Measurements from ENCODE around the gene ARHGAP9.
"Not testable (repeated sequence)": the region's sequence is repeated elsewhere in the genome, so short reads cannot be mapped to it uniquely, and the experiment has no call there.

The ARHGAP9 gene

GRCh38 chr12:57438400-57438799, 41.3 kb downstream of the ARHGAP9 start:
- Histone ChIP-seq H3K9me3 (ENCODE audit: control insufficient read depth, low read depth, low read length) (no peaks in the 10 kb centered on the region), H3K4me3 (ENCODE audit: low read length) (no peak overlapping the region), H3K4me1 (ENCODE audit: control insufficient read depth, low read depth, low read length) (no peaks in the 10 kb centered on the region), H3K27ac (ENCODE audit: low read length) (no peak overlapping the region), H3K27me3 (ENCODE audit: control insufficient read depth, insufficient read depth, low read length) (no peaks in the 10 kb centered on the region), H3K36me3 (ENCODE audit: control insufficient read depth, low read depth, low read length) (no peaks in the 10 kb centered on the region), H3K9ac (ENCODE audit: low read length) (no peak overlapping the region)

DNA sequence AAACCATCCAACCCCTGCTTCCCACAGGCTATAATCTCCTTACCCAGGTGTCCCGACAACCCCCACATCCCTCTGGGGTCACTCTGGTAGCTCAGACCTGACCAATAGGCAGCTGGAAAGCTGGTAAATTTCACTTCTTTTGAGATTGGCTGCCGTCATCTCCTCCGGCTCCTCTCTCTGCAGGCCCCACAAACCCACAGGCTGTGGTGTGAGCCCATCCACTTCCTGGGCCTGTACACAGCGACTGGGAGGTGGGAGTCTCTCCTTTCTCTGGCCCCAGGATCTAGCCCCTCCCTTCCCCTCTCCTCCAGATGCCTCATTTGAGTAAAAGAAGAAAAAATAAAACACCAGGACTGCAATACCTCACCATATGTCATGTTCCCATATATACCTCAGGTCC, 44.4 kb downstream of the ARHGAP9 start:
- Histone ChIP-seq H3K9me3 (ENCODE audit: control insufficient read depth, low read depth, low read length) (no peaks in the 10 kb centered on the region), H3K4me1 (ENCODE audit: control insufficient read depth, low read depth, low read length) (peaks cover 6% of the 10 kb centered on the region), H3K27ac (ENCODE audit: low read length) (no peak overlapping the region), H3K27me3 (ENCODE audit: control insufficient read depth, insufficient read depth, low read length) (no peaks in the 10 kb centered on the region), H3K4me3 (ENCODE audit: low read length) (no peak overlapping the region), H3K9ac (ENCODE audit: low read length) (no peak overlapping the region), H3K36me3 (ENCODE audit: control insufficient read depth, low read depth, low read length) (no peaks in the 10 kb centered on the region)

GRCh38 chr12:57434517-57435223, 45.0 kb downstream of the ARHGAP9 start, which contains the start of gene INHBC:
Gene INHBC, plus strand, starts transcription at chr12:57434784. Its CDS starts 103 bp downstream, at chr12:57434887.
- H3K9ac ChIP-seq (ENCODE audit: low read length) = no peak within 1 kb of the TSS
- no peak within 1 kb of the TSS for H3K27ac ChIP-seq (ENCODE audit: low read length)
- H3K27me3 ChIP-seq (ENCODE audit: control insufficient read depth, insufficient read depth, low read length) = no peaks in the 10 kb centered on the region
- peaks cover 10% of the 10 kb centered on the region for H3K4me1 ChIP-seq (ENCODE audit: control insufficient read depth, low read depth, low read length)
- H3K9me3 ChIP-seq (ENCODE audit: control insufficient read depth, low read depth, low read length) = no peaks in the 10 kb centered on the region
- no peaks in the 10 kb centered on the region for H3K36me3 ChIP-seq (ENCODE audit: control insufficient read depth, low read depth, low read length)
- no peak within 1 kb of the TSS for H3K4me3 ChIP-seq (ENCODE audit: low read length)

- Histone ChIP-seq H3K4me3 (ENCODE audit: low read length) (no peak overlapping the region), H3K27ac (ENCODE audit: low read length) (no peak overlapping the region), H3K4me1 (ENCODE audit: control insufficient read depth, low read depth, low read length) (peaks cover 10% of the 10 kb centered on the region), H3K36me3 (ENCODE audit: control insufficient read depth, low read depth, low read length) (no peaks in the 10 kb centered on the region), H3K9me3 (ENCODE audit: control insufficient read depth, low read depth, low read length) (no peaks in the 10 kb centered on the region), H3K27me3 (ENCODE audit: control insufficient read depth, insufficient read depth, low read length) (no peaks in the 10 kb centered on the region), H3K9ac (ENCODE audit: low read length) (no peak overlapping the region)
These were observed 46.3 kb downstream of the ARHGAP9 start for GRCh38 chr12:57433370-57433769.

GRCh38 chr12:57431654-57432188, 47.9 kb downstream of the ARHGAP9 start:
- Histone ChIP-seq H3K4me3 (ENCODE audit: low read length) (peak overlapping the region; percentile 59), H3K9me3 (ENCODE audit: control insufficient read depth, low read depth, low read length) (no peaks in the 10 kb centered on the region), H3K4me1 (ENCODE audit: control insufficient read depth, low read depth, low read length) (peaks cover 10% of the 10 kb centered on the region), H3K27ac (ENCODE audit: low read length) (no peak overlapping the region), H3K27me3 (ENCODE audit: control insufficient read depth, insufficient read depth, low read length) (no peaks in the 10 kb centered on the region), H3K36me3 (ENCODE audit: control insufficient read depth, low read depth, low read length) (no peaks in the 10 kb centered on the region), H3K9ac (ENCODE audit: low read length) (peak overlapping the region; percentile 41)

- peaks cover 10% of the 10 kb centered on the region for H3K4me1 ChIP-seq (ENCODE audit: control insufficient read depth, low read depth, low read length)
- H3K27ac ChIP-seq (ENCODE audit: low read length) = peak within 1 kb of the TSS; percentile 70
- no peaks in the 10 kb centered on the region for H3K36me3 ChIP-seq (ENCODE audit: control insufficient read depth, low read depth, low read length)
- H3K4me3 ChIP-seq (ENCODE audit: low read length) = peak within 1 kb of the TSS; percentile 80
- peak within 1 kb of the TSS; percentile 78 for H3K9ac ChIP-seq (ENCODE audit: low read length)
- H3K27me3 ChIP-seq (ENCODE audit: control insufficient read depth, insufficient read depth, low read length) = no peaks in the 10 kb centered on the region
- H3K9me3 ChIP-seq (ENCODE audit: control insufficient read depth, low read depth, low read length) = no peaks in the 10 kb centered on the region
These were observed 48.6 kb downstream of the ARHGAP9 start, which contains the start of gene R3HDM2 for GRCh38 chr12:57430931-57431566. Gene R3HDM2, minus strand, starts transcription at chr12:57431043. Its CDS starts 120,615 bp downstream, at chr12:57310428.

DNA sequence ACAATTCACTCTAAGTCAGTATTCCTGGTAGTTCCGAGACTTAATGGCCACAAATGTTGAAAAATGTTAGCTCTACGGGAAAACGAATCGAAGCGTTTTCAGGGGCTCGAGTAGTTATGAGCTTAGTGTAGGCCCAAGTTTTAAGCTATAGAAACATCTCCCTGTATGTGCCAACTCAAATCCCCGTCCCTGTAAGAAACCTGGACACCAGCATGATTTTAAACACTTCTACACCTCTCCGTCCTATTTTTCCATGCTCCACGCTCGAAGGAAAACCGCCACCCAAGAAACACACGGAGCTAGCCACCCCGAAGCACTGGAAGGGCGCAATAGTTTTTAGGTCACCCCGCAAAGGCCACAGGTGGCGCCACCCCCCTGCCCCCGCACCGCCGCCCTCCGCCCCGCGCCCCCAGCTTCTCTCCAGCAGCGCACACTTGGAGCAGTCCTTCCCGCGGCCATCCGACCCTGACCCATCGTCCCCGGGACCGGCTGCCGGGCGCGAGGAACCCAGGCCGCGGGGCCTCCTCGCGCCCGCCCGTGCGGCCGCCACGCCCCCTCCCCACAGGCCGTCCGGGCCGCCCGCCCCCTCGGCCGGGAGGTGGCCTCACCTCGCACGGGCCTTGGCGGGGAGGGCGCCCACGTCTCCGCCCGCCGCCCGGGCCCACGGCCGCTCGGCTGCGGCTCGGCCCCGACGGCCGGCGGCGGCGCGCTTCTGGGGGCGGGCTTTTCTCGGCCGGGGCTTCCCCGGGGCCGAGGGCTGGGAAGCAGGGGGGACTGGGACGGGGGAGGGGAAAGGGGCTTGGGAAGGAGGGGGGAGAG, 49.3 kb downstream of the ARHGAP9 start:
- Histone ChIP-seq H3K27me3 (ENCODE audit: control insufficient read depth, insufficient read depth, low read length) (no peaks in the 10 kb centered on the region), H3K4me3 (ENCODE audit: low read length) (peak overlapping the region; percentile 80), H3K9me3 (ENCODE audit: control insufficient read depth, low read depth, low read length) (no peaks in the 10 kb centered on the region), H3K27ac (ENCODE audit: low read length) (peak overlapping the region; percentile 70), H3K9ac (ENCODE audit: low read length) (peak overlapping the region; percentile 78), H3K36me3 (ENCODE audit: control insufficient read depth, low read depth, low read length) (no peaks in the 10 kb centered on the region), H3K4me1 (ENCODE audit: control insufficient read depth, low read depth, low read length) (peaks cover 10% of the 10 kb centered on the region)

GRCh38 chr12:57429473-57430111, 50.1 kb downstream of the ARHGAP9 start:
- peaks cover 10% of the 10 kb centered on the region for H3K4me1 ChIP-seq (ENCODE audit: control insufficient read depth, low read depth, low read length)

DNA sequence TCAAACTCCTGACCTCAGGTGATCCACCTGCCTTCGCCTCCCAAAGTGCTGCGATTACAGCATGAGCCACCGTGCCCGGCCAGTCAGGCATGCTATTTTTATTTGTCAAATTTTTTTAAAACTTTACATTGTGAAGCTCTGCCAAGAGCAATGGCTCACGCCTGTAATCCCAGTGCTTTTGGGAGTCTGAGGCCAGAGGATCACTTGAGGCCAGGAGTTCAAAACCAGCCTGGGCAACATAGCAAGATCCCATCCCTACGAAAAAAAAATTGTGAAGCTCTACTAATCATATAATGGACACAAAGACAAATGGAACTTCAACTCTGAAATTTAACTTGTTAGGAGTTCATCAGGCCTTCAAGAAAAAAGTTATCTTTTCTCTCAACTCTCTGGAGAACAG, 50.7 kb downstream of the ARHGAP9 start:
- no peaks in the 10 kb centered on the region for H3K27me3 ChIP-seq (ENCODE audit: control insufficient read depth, insufficient read depth, low read length)
- H3K4me3 ChIP-seq (ENCODE audit: low read length) = no peak overlapping the region
- H3K27ac ChIP-seq (ENCODE audit: low read length) = no peak overlapping the region
- H3K9me3 ChIP-seq (ENCODE audit: control insufficient read depth, low read depth, low read length) = no peaks in the 10 kb centered on the region
- H3K4me1 ChIP-seq (ENCODE audit: control insufficient read depth, low read depth, low read length) = peaks cover 10% of the 10 kb centered on the region
- H3K36me3 ChIP-seq (ENCODE audit: control insufficient read depth, low read depth, low read length) = no peaks in the 10 kb centered on the region
- H3K9ac ChIP-seq (ENCODE audit: low read length) = no peak overlapping the region

More at GRCh38 chr12:57429473-57430111, 50.1 kb downstream of the ARHGAP9 start:
- H3K4me3 ChIP-seq (ENCODE audit: low read length) = peak overlapping the region; percentile 80
- no peaks in the 10 kb centered on the region for H3K9me3 ChIP-seq (ENCODE audit: control insufficient read depth, low read depth, low read length)
- no peaks in the 10 kb centered on the region for H3K27me3 ChIP-seq (ENCODE audit: control insufficient read depth, insufficient read depth, low read length)
- peak overlapping the region; percentile 70 for H3K27ac ChIP-seq (ENCODE audit: low read length)
- peak overlapping the region; percentile 78 for H3K9ac ChIP-seq (ENCODE audit: low read length)
- H3K36me3 ChIP-seq (ENCODE audit: control insufficient read depth, low read depth, low read length) = no peaks in the 10 kb centered on the region

DNA sequence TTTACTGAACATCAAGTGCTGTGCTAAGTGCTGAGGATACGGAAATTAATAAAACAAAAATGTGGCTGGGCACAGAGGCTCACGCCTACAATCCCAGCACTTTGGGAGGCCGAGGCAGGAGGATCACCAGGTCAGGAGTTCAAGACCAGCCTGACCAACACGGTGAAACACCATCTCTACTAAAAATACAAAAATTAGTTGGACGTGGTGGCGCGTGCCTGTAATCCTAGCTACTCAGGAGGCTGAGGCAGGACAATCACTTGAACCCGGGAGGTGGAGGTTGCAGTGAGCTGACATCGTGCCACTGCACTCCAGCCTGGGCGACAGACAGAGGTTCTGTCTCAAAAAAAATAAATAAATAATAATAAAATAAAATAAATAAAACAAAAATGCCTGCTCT, 52.7 kb downstream of the ARHGAP9 start:
- not testable (repeated sequence) for H3K9me3 ChIP-seq (ENCODE audit: control insufficient read depth, low read depth, low read length); H3K27me3 ChIP-seq (ENCODE audit: control insufficient read depth, insufficient read depth, low read length); H3K4me3 ChIP-seq (ENCODE audit: low read length); H3K36me3 ChIP-seq (ENCODE audit: control insufficient read depth, low read depth, low read length); H3K9ac ChIP-seq (ENCODE audit: low read length); H3K27ac ChIP-seq (ENCODE audit: low read length)
- peaks cover 10% of the 10 kb centered on the region for H3K4me1 ChIP-seq (ENCODE audit: control insufficient read depth, low read depth, low read length)

Data from iPS-18a (cell line).